SK-N-SH treated with all-trans-retinoic acid at 6 μM for 48 hours (cell line): ENCODE measurements around the gene PER2.

Source experiments
- ARNTL ChIP-seq: fragments of 450-650 bp; formaldehyde crosslinking; IDR thresholded peaks from 2 replicates; pipeline ENCODE4 v1.5.0; 2020; ENCODE audit warnings: low read depth, mild to moderate bottlenecking, moderate library complexity, borderline replicate concordance
- BACH2 ChIP-seq: fragments of 250-450 bp; sonication (Bioruptor Pico); IDR thresholded peaks from 2 replicates; pipeline ENCODE4 v1.9.0; 2021; ENCODE audit warnings: mild to moderate bottlenecking, borderline replicate concordance
- CREB5 ChIP-seq: fragments of 250-450 bp; sonication (Bioruptor Pico); IDR thresholded peaks from 2 replicates; pipeline ENCODE4 v1.5.1; 2020; ENCODE audit warnings: low read depth, mild to moderate bottlenecking, moderate library complexity
- CSRNP3 ChIP-seq: fragments of 250-450 bp; sonication (Bioruptor Pico); IDR thresholded peaks from 2 replicates; pipeline ENCODE4 v1.5.1; 2021; ENCODE audit warnings: mild to moderate bottlenecking, moderate library complexity
- OSR1 ChIP-seq: fragments of 250-450 bp; sonication (Bioruptor Pico); IDR thresholded peaks from 2 replicates; pipeline ENCODE4 v1.8.0; 2022; ENCODE audit warnings: moderate library complexity, mild to moderate bottlenecking, inconsistent platforms
- PATZ1 ChIP-seq: fragments of 250-450 bp; sonication (Bioruptor Pico); IDR thresholded peaks from 2 replicates; pipeline ENCODE4 v1.8.0; 2020; ENCODE audit warnings: mild to moderate bottlenecking, moderate library complexity, borderline replicate concordance
- PPARA ChIP-seq: fragments of 250-450 bp; sonication (Bioruptor Pico); IDR thresholded peaks from 2 replicates; pipeline ENCODE4 v1.5.0; 2020; ENCODE audit warnings: mild to moderate bottlenecking, borderline replicate concordance
- RARB ChIP-seq: fragments of 250-450 bp; sonication (Bioruptor Pico); IDR thresholded peaks from 2 replicates; pipeline ENCODE4 v1.8.0; 2021; ENCODE audit warnings: mild to moderate bottlenecking, moderate library complexity
- TCF4 ChIP-seq: fragments of 250-450 bp; sonication (Bioruptor Pico); IDR thresholded peaks from 2 replicates; pipeline ENCODE4 v1.8.0; 2021; ENCODE audit warnings: mild to moderate bottlenecking, moderate library complexity, borderline replicate concordance
- ZNF565 ChIP-seq: fragments of 450-650 bp; formaldehyde crosslinking; conservative IDR thresholded peaks from 2 replicates; pipeline ENCODE4 v1.5.0; 2020; ENCODE audit warnings: low read depth, mild to moderate bottlenecking, moderate library complexity
- ZNF70 ChIP-seq: fragments of 450-650 bp; formaldehyde crosslinking; IDR thresholded peaks from 2 replicates; pipeline ENCODE4 v1.5.0; 2020; ENCODE audit warnings: mild to moderate bottlenecking, moderate library complexity

- TF ChIP-seq RARB (CRISPR knock-in tag) (no peak), ZNF565 (CRISPR knock-in tag) (no peak), CREB5 (no peak), PATZ1 (no peak), ZNF70 (no peak), ARNTL (CRISPR knock-in tag) (no peak), OSR1 (no peak), PPARA (CRISPR knock-in tag) (no peak), BACH2 (no peak), TCF4 (CRISPR knock-in tag) (no peak), CSRNP3 (CRISPR knock-in tag) (no peak)
These were observed 29.1 kb downstream of the PER2 start for GRCh38 chr2:238259061-238260020.
